Stimulated activated CD4-positive, alpha-beta T cell treated with anti-CD3 and anti-CD28 coated beads, Interleukin-12 subunit alpha, Interleukin-12 subunit beta, amount 100 ng/mL, for 4 hours (primary cell): ENCODE measurements around the gene PTPRJ.
"Not testable (repeated sequence)": the region's sequence is repeated elsewhere in the genome, so short reads cannot be mapped to it uniquely, and the experiment has no call there.

Source experiments
- DNase-seq: peaks from one replicate; pipeline ENCODE4 v3.0.0-alpha.2; 2020

PTPRJ gene

DNA sequence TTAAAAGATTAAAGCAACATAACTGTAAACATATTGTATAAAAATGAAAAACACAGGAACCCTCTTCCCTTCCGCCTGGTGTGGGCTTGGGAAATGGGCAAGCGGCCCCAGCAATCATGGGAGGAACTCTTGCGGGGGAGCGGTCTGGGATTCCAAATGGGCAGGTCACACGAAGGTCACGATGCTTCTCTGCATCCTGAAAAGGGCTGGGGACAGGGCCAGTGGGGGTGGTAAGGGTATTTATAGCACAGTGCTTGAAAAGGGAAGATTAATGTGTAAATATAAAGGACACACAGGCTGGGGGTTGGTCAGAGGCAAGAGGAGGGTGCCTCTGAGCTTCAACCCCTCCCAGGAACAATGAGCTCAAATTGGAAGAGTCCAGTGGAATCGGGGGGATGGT is 189.4 kb downstream of the PTPRJ start:
- DNase-seq = no peak

DNA sequence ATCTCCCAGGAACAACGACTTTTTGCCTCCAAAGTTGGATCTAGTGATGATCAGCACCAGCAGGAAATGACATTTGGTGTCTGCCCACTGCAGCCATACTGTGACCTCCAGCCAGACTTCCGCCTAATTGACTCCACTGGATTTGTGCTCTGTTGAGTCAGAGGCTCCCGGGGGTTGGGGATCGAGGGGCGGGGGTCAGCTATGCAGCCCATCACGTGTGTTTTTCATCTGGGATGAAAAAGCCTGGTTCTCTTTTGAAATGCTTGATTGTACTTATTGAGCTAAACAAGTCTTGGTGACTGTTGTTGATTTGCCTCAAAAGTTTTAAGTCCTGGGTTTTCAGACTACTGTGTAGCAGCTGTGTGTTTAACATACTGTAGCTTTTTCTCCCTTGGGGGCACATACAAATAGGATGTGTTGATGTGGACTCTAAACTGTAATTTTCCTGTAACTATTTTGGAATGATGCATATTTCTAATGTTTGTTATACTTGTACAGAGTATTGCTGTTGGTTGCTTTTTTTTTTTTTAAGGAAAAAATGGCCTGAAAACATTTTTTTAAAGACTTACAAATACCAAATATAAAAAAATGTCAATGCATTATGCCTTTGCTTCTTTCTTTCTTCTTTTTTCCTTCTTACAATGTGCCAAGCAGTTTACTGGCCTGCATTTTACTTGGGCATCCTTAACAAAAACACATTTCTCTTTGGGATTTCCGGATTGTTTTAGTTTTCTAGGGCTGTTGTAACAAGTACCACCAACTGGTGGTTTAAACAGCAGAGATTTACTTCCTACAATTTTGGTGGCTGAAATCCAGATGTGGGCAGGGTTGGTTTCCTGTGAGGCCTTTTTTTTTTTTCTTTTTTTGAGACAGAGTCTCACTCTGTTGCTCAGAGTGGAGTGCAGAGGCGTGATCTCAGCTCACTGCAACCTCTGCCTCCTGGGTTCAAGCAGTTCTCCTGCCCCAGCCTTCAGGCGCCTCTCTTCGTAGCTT is 190.2 kb downstream of the PTPRJ start:
- no peak for DNase-seq

DNA sequence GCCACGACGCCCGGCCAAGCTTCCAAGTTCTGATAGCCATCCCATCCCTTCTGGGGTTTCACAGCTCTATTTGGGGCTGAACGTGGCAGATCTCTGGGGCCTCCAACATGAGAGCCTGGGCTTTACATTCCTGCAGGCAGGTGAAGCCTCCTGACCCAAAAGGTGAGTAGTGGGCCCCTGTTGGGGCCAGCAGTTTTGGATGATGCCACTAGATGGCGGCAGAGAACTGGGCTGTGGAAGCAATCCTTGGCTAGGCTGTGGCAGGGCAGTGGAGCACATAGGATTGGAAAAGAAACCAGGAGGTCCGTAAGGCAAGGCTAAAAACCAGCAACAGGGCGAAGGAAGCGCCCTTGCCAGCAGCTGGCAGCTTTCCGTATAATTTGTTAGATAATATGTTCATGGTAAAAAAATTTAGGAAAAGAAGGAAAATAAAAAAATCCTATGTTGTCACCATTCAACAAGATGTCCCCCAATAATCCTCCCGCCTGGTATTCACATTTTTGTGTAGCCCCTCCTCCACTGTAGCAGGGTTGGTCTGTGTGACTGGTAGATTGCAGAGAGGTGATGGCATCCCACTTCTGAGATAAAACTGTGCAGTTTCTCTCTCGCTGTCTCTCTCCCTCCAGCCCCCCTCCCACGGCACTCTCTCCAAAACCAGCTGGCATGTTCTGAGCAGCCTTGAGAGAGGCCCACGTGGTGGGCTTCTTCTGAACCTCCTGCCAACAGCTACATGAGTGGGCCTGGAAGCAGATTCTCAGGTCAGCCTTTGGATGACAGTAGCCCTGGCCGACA is 192.7 kb downstream of the PTPRJ start:
- peak; percentile 62 for DNase-seq

DNA sequence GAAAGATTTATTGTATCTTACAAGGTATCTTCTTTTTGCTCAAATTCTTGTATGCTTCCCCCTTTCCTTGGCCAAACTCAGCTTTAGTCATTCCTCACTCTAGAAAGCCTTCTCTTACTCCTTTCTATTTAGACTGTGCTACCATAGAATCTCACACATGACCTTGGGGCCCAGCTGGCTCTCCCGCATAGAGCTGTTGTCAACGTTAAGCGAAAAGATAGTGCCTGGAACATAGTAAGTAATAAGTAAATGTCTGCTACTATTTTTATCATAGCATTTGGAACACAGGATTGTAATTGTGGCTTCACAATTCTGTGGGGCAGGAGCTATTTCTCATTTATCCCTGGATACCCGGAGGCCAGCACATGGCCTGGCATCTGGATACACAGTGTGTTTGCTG is 197.3 kb downstream of the PTPRJ start:
- DNase-seq = no peak

DNA sequence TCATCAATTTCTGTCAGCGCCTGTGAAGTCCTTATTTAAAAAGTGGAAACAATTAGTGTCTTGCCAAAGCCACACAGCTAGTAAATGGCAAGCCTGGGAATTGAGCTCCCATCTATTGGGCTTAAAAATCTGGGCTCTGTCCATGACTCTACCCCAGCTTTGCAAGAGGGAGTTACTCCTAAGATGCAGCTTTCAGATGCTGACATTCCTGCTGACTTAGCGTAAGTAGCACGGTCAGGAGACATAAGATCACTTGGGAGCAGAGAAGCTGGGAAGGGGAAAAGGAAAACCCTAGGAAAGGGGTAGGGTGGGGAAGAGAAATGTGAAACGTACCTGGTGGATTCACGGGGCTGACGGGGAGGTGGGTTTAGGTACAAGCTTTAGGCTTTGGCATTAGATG is 200.3 kb downstream of the PTPRJ start:
- no peak for DNase-seq

DNA sequence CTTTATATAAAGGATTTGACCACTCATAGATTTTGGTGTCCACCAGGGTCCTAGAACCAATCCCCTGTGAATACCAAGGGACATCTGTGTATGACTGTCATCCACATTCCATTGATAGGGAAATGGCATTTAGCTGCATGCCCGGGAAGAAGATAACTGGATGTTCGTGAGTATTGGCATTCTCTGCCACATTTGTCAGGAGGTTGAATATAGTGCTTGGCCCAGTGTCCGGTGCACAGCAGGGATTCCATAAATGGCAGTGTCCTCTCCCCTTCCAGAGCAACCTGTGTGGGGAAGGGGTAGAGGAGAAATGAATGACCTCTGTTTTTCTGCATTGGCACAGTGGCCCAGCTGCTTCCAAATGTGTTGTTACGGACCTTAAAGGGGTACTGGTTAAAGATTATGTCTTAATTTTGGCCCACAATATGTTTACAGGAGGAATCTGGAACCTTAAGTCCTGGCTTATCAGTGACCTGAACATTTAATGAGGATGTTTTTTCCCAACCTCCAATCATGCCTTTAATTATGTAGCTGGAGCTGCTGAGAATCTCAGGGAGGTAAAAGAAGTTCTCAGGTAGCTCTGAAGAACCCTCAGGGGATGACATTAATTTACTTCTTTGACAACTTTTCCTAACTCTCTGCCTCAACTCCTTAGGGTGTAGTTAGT is 202.6 kb downstream of the PTPRJ start:
- no peak for DNase-seq

DNA sequence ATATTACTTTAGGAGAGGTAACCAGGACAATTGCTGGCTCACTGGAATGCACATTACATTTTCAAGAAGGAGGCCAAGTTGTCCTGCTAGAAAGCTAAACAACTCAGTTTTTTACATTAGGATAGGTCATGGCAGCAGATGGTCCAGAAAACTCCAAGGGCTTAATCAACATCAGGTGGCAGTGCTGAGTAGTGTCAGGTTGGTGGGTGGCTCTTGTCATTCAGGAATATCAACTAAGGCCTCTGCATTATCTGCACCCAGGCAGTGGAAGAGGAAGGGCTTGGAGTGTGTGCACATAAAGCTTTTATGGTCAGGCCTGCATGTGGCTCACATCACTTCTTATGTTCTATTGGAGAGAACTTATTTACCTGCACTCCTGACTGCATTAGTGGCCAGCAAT is 204.1 kb downstream of the PTPRJ start:
- DNase-seq = no peak

DNA sequence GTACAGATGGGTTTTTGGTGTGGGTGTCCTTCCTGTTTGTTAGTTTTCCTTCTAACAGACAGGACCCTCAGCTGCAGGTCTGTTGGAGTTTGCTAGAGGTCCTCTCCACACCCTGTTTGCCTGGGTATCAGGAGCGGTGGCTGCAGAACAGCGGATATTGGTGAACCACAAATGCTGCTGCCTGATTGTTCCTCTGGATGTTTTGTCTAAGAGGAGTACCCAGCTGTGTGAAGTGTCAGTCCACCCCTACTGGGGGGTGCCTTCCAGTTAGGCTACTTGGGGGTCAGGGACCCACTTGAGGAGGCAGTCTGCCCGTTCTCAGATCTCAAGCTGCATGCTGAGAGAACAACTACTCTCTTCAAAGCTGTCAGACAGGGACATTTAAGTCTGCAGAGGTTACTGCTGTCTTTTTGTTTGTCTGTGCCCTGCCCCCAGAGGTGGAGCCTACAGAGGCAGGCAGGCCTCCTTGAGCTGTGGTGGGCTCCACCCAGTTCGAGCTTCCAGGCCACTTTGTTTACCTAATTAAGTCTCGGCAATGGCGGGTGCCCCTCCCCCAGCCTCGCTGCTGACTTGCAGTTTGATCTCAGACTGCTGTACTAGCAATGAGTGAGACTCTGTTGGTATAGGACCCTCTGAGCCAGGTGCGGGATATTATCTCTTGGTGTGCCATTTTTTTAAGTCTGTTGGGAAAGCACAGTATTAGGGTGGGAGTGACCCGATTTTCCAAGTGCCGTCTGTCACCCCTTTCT is 210.7 kb downstream of the PTPRJ start:
- DNase-seq = not testable (repeated sequence)

DNA sequence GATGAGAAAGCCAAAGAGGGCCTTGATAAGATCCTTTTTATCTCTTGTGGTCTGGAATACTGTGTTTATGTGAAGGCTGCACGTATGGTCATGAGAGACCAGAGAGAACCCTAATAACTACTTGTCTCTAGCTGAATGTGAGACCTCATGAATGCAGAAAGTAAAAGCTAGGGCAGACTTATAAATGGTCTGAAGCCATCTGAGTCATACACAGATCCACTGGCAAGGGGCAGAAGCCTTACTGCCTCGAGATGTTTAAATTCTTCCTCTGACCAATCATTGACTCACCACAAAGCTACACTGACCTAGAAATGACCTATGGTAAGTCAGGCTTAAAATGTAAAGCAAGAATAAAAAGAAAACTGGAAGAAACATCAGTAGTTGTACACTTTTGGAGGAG is 213.5 kb downstream of the PTPRJ start:
- no peak for DNase-seq

DNA sequence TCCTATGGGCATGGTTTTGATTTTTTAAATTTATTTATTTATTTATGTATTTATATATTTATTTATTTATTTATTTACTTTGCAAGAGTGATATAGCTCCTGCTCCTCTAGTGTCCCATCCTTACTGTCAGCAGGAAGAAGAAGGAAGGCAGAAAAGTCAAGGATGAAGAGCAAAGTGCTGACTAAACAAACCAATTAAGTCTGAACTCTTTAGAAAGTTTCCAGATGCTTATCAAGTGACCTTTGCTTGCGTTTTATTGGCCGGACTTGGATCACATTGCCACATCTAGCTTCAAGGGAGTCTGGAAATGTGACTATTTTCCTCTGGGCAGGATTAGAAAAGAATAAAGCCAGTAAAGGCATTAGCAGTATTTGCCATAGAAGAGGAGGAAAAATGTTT is 227.5 kb downstream of the PTPRJ start:
- no peak for DNase-seq

DNA sequence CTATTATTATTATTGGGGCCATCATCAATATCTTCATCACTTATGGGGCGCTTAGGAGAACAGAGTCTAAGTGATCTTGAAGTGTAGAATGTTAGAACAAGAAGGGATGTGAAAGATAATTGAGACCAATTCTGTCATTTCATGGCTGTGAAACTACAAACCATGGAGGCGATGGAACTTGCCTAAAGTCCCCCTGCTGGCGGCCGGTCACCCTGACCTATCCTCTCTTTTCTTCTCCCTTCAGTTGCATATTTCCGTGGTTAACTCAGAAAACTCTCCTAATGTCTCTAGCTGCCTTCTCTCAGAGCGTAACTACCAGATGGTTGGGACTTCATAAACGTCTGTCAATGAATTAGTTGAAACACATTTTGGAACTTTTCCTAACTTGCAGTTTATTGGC is 229.7 kb downstream of the PTPRJ start:
- DNase-seq = no peak

DNA sequence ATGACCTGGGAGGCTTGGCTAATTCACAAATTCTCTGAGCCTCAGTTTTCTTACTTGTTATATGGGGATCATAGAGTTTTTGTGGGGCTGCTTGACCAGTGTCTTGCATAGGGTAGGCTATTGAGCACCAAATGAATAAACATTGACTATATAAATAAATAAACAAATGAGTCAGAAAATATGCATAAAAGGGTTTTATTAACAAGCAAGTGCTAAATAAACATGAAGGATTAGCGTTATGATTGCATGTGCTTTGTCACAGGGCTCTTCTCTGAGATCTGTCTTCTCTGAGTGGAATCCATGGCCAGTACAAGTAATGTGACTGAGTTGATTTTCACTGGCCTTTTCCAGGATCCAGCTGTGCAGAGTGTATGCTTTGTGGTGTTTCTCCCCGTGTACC is 236.2 kb downstream of the PTPRJ start, which contains the start of gene OR4B1:
OR4B1 (plus strand) TSS at position 301 of the 400 bp plus-strand sequence; CDS start at position 301, 0 bp downstream.
- no peak for DNase-seq
